Right ventricle myocardium superior (tissue), 1 donor: Measurements from ENCODE around the gene ZNF791. TPM values are rescaled to one million over a fixed set of nuclear protein-coding genes. Genes with fewer than 3 reads are reported as not detected.
A peak's percentile ranks its signal among the peaks of the same experiment; 100 is the strongest.

Source experiments
- ATAC-seq: fragments of 200-7000 bp; cut with Tn5 transposase; one replicate; pipeline ENCODE4 v1.9.1; 2020; ENCODE audit warnings: mild to moderate bottlenecking; ENCODE audit not compliant: poor library complexity
- DNase-seq: peaks from one replicate; pipeline ENCODE4 v3.0.0-alpha.2; 2020
- intact Hi-C: fragments of 100-400 bp; cut with DNase I; formaldehyde crosslinking; loops from one replicate; pipeline ENCODE4 v1.11.2; 2022
- total RNA-seq: library from RNA; stranded (reverse); fragmentation: NEBNext Ultra II Directional; extraction: Animal tissue kit (Norgen Biotek cat#: 25700); gene quantifications from one replicate; pipeline ENCODE4 v1.2.1, GENCODE V29; 2021
- donor health status: DM: no; HTN: yes; CAD: no; lungs with severe emphysema.

ZNF791 gene
- total RNA-seq, 1 donor from 2014 or later: 14.5 TPM

DNA sequence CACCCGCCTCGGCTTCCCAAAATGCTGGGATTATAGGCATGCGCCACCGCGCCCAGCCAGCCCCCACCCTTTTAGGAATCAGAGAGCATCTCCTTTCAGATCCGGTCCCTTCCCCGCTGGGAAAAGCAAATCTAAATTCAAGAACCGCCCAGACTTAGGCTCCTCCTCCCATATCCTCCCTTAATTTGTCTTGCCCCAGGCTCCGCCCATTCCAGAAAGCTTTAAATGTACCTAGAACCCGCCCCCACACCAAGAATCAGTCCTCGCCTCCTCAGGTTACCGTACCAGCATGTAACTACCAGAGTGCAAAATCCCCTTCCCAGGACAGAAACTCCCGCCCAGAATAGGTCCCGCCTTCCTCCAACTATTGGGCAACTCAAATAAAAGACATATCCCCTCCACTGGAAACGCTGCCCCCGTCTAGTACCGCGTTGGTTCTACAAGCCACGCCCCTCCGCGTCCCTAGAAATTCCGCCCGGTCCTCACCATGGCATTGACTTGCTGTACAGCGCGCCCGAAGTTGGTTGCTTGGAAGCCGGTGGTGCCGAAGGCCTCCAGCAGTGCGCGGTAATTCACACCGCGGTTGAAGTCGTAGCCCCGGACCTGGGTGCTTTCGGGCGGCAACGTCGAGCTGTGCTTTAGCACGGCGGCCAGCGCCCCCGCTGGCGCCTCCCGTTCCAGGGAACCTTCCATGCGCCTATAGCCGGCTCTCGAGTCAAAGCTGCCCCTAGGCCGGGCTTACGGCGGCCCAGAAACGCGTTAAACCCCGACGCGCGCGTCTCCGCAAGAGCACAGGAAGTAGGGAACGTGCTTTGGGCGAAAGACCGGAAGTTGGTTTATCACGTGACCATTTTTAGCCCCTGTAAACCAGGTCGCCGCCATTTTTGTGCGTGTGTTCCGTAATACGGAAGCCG, 70.6 kb downstream of the ZNF791 start, which contains the start of gene DHPS:
TSS of gene DHPS (minus strand) at position 807 of the 914 bp plus-strand sequence. CDS start at position 693, 114 bp downstream.
- intact Hi-C loops: no loop called here
- ATAC-seq (peak; percentile 96), DNase-seq (peak; percentile 94)

Other genes with a start within 250 kb of the ZNF791 start
- 2.3 TPM for gene ZNF442, start 245.2 kb upstream of the ZNF791 start, total RNA-seq
- 2.3 TPM for gene ZNF799, start 209.6 kb upstream of the ZNF791 start, total RNA-seq
- 1.6 TPM for gene ZNF443, start 169.9 kb upstream of the ZNF791 start, total RNA-seq
- gene ZNF709, start 126.1 kb upstream of the ZNF791 start, total RNA-seq: 1.4 TPM
- gene ZNF564, start 59.4 kb upstream of the ZNF791 start, total RNA-seq: 9.9 TPM
- 3.9 TPM for gene ZNF490, start 107 bp upstream of the ZNF791 start, total RNA-seq
- gene MAN2B1, start 55.8 kb downstream of the ZNF791 start, total RNA-seq: 33.2 TPM
- gene WDR83, start 55.9 kb downstream of the ZNF791 start, total RNA-seq: 6.5 TPM
- gene DHPS, start 71.0 kb downstream of the ZNF791 start, total RNA-seq: 42.9 TPM
- gene GNG14, start 77.1 kb downstream of the ZNF791 start, total RNA-seq: not detected
- 2.0 TPM for gene FBXW9, start 85.7 kb downstream of the ZNF791 start, total RNA-seq
- gene TNPO2, start 113.0 kb downstream of the ZNF791 start, total RNA-seq: 30.9 TPM
- gene TRIR, start 123.8 kb downstream of the ZNF791 start, total RNA-seq: 117 TPM
- 60.7 TPM for gene GET3, start 126.6 kb downstream of the ZNF791 start, total RNA-seq
- gene BEST2, start 140.9 kb downstream of the ZNF791 start, total RNA-seq: not detected
- gene HOOK2, start 164.6 kb downstream of the ZNF791 start, total RNA-seq: 43.6 TPM
- gene JUNB, start 180.6 kb downstream of the ZNF791 start, total RNA-seq: 23.9 TPM
- 684 TPM for gene PRDX2, start 190.9 kb downstream of the ZNF791 start, total RNA-seq
- gene THSD8, start 191.1 kb downstream of the ZNF791 start, total RNA-seq: 1.6 TPM
- gene RNASEH2A, start 195.7 kb downstream of the ZNF791 start, total RNA-seq: 6.3 TPM
- gene RTBDN, start 223.7 kb downstream of the ZNF791 start, total RNA-seq: not detected
- gene MAST1, start 227.6 kb downstream of the ZNF791 start, total RNA-seq: not detected